ENCODE data around the gene GAD2.
A peak's percentile ranks its signal among the peaks of the same experiment; 100 is the strongest.

The GAD2 gene

GRCh38 chr10:26310361-26310760 is 93.8 kb downstream of the GAD2 start:
- FAIRE-seq (no peak), DNase-seq (ENCODE audit: insufficient read length, low spot score) (no peak)
- TF ChIP-seq, protein P1, sequence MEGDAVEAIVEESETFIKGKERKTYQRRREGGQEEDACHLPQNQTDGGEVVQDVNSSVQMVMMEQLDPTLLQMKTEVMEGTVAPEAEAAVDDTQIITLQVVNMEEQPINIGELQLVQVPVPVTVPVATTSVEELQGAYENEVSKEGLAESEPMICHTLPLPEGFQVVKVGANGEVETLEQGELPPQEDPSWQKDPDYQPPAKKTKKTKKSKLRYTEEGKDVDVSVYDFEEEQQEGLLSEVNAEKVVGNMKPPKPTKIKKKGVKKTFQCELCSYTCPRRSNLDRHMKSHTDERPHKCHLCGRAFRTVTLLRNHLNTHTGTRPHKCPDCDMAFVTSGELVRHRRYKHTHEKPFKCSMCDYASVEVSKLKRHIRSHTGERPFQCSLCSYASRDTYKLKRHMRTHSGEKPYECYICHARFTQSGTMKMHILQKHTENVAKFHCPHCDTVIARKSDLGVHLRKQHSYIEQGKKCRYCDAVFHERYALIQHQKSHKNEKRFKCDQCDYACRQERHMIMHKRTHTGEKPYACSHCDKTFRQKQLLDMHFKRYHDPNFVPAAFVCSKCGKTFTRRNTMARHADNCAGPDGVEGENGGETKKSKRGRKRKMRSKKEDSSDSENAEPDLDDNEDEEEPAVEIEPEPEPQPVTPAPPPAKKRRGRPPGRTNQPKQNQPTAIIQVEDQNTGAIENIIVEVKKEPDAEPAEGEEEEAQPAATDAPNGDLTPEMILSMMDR (IDR thresholded peaks at IDR 0.05; ENCODE audit: insufficient read depth, missing control alignments), result no peak

DNA sequence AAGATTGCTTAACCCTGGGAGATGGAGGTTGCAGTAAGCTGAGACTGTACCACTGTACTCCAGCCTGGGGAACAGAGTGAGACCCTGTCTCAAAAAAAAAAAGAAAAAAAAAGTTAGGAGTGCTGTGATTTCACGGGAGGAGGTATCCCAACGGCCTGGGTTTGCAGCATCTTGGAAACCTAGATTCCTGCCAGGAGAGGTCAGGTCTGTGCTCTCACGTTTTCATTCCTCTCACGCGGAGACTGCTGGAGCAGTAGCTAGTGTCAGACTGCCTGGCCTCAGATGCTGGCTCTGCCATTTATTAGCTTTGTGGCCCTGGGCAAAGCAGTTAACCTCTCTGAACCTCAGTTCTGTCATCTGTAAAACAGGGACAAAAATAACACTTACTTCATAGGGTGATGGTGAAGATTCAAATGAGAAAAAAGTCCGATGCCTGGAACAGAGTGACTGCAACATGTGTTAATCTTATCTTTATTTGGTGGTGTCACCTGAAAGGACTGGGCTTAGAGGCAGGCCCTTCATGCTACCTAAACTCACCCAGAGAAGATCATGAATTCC is 94.9 kb downstream of the GAD2 start:
- DNase-seq (ENCODE audit: insufficient read length, low spot score) (no peak), FAIRE-seq (no peak)
- TF ChIP-seq, protein P1 (IDR thresholded peaks at IDR 0.05; ENCODE audit: insufficient read depth, missing control alignments), result no peak

- DNase-seq (ENCODE audit: insufficient read length, low spot score) (no peak), FAIRE-seq (no peak)
- TF ChIP-seq, protein P1 (IDR thresholded peaks at IDR 0.05; ENCODE audit: insufficient read depth, missing control alignments), result no peak
Measured at GRCh38 chr10:26314265-26315013, 97.9 kb downstream of the GAD2 start.

GRCh38 chr10:26318672-26319071 is 102.1 kb downstream of the GAD2 start:
- FAIRE-seq, result no peak
- TF ChIP-seq, protein P1 (IDR thresholded peaks at IDR 0.05; ENCODE audit: insufficient read depth, missing control alignments), result no peak
- DNase-seq (ENCODE audit: insufficient read length, low spot score), result no peak

DNA sequence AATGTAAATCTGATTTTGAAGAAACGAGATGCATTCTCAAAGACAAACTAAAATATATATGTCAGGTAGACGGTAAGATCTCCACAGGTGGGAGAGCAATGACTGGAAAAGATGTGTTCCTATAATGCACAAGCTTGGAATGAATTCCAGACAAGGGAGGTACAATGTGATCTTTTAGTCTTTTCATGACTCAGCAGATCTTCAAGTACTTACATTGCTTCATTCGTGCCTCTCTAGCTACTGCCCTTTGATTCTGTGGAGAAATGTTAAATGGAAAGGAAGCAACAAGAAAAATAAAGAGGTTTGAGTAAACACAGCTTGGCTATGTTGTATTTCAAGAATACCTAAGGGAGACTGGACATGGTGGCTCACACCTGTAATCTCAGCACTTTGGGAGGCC is 106.6 kb downstream of the GAD2 start:
- peak; percentile 38 for FAIRE-seq
- TF ChIP-seq, protein P1 (IDR thresholded peaks at IDR 0.05; ENCODE audit: insufficient read depth, missing control alignments), result no peak

GRCh38 chr10:26326851-26327250 is 110.3 kb downstream of the GAD2 start:
- no peak for DNase-seq (ENCODE audit: insufficient read length, low spot score)
- TF ChIP-seq, protein P1 (IDR thresholded peaks at IDR 0.05; ENCODE audit: insufficient read depth, missing control alignments), result no peak
- no peak for FAIRE-seq

More for the DNA sequence above, 106.6 kb downstream of the GAD2 start:
- DNase-seq (ENCODE audit: insufficient read length, low spot score), result no peak

- TF ChIP-seq, protein P1 (IDR thresholded peaks at IDR 0.05; ENCODE audit: insufficient read depth, missing control alignments), result no peak
- no peak for FAIRE-seq
- no peak for DNase-seq (ENCODE audit: insufficient read length, low spot score)
Measured at GRCh38 chr10:26327811-26328210, 111.2 kb downstream of the GAD2 start.

All from D721Med (cell line).